HG02884 (cell line): ENCODE measurements around the gene OR10G8.
"Not testable (repeated sequence)": the region's sequence is repeated elsewhere in the genome, so short reads cannot be mapped to it uniquely, and the experiment has no call there.

Experiments
- ATAC-seq: cut with Tn5 transposase; IDR thresholded peaks from one replicate; pipeline ENCODE4 v1.9.1; 2021; ENCODE audit warnings: mild to moderate bottlenecking, moderate library complexity; ENCODE audit not compliant: unreplicated experiment

Gene OR10G8

GRCh38 chr11:124026498-124026897, at the start of gene OR10G8:
OR10G8 (plus strand) TSS chr11:124026798; CDS start chr11:124029623, 2,825 bp downstream.
- no peak for ATAC-seq

- ATAC-seq, result no peak
These were observed 48.8 kb upstream of the OR10G8 start, which contains the start of gene OR10S1 for GRCh38 chr11:123977731-123978347. OR10S1 (minus strand) TSS chr11:123977781; CDS start chr11:123977664, 117 bp downstream.

- no peak for ATAC-seq
These were observed 47.3 kb upstream of the OR10G8 start for GRCh38 chr11:123979311-123979710.

- ATAC-seq, result no peak
These were observed 31.5 kb upstream of the OR10G8 start, which contains the start of gene OR10G6 for GRCh38 chr11:123995119-123995518. OR10G6 (minus strand) TSS chr11:123995161; CDS start chr11:123995161, 0 bp downstream.

- ATAC-seq, result no peak
These were observed 13.9 kb upstream of the OR10G8 start, which contains the start of gene OR10G4 for GRCh38 chr11:124012697-124013096. OR10G4 (plus strand) TSS chr11:124012997; CDS start chr11:124015575, 2,578 bp downstream.

GRCh38 chr11:124015837-124016236, 10.8 kb upstream of the OR10G8 start:
- ATAC-seq, result not testable (repeated sequence)

GRCh38 chr11:124036666-124037065, 10.1 kb downstream of the OR10G8 start:
- no peak for ATAC-seq

- no peak for ATAC-seq
These were observed 13.0 kb downstream of the OR10G8 start for GRCh38 chr11:124039557-124039956.

- ATAC-seq, result no peak
These were observed 14.7 kb downstream of the OR10G8 start, which contains the start of gene OR10G7 for GRCh38 chr11:124041254-124041653. OR10G7 (minus strand) TSS chr11:124041325; CDS start chr11:124039001, 2,324 bp downstream.

- no peak for ATAC-seq
These were observed 16.8 kb downstream of the OR10G8 start for GRCh38 chr11:124043420-124043819.

- no peak for ATAC-seq
These were observed 24.1 kb downstream of the OR10G8 start for GRCh38 chr11:124050748-124051147.

- no peak for ATAC-seq
These were observed 26.4 kb downstream of the OR10G8 start for GRCh38 chr11:124052966-124053365.

GRCh38 chr11:124068601-124069110, 42.1 kb downstream of the OR10G8 start:
- no peak for ATAC-seq

- ATAC-seq, result peak; percentile 49
These were observed 43.1 kb downstream of the OR10G8 start for GRCh38 chr11:124069429-124070401.

GRCh38 chr11:124070915-124071622, 44.5 kb downstream of the OR10G8 start:
- ATAC-seq, result peak; percentile 93

GRCh38 chr11:124071623-124071948, 45.0 kb downstream of the OR10G8 start:
- ATAC-seq, result no peak

- no peak for ATAC-seq
These were observed 45.5 kb downstream of the OR10G8 start for GRCh38 chr11:124072147-124072546.

GRCh38 chr11:124074554-124074953, 48.0 kb downstream of the OR10G8 start:
- ATAC-seq, result no peak

- no peak for ATAC-seq
These were observed 48.9 kb downstream of the OR10G8 start for GRCh38 chr11:124075492-124075840.

GRCh38 chr11:124075841-124076651, 49.4 kb downstream of the OR10G8 start:
- peak; percentile 61 for ATAC-seq
